ENCODE measurements around the gene IL36B. TPM values are rescaled to one million over a fixed set of nuclear protein-coding genes. Genes with fewer than 3 reads are reported as not detected.

IL36B gene
- total and polyA plus RNA-seq, 2 donors = 0.11 TPM; not detected in 1

DNA sequence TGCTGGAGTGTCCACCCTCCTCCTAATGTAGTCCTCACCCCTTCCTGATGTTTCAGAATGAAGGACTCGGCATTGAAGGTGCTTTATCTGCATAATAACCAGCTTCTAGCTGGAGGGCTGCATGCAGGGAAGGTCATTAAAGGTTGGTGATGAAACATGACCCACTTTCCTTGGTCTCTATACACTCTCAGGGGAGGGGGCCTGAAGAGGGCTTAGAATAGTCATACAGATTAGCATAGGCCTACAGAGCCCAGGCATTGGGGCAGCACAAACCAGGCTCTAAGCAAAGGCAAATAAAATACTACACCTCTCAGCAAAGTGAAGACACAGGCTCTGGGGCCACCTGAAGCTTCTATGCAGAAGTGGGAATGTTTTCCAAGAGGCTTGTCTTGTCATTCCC, 8.1 kb upstream of the IL36B start:
- Histone ChIP-seq H3K4me3 (ENCODE audit: low read length in 2 of 2) (no peak overlapping the region), H3K9me3 (ENCODE audit: control insufficient read depth in 2 of 2, insufficient read depth in 1 of 2, low read length in 1 of 2) (peaks cover 0 to 3% of the 10 kb centered on the region in 2 donors), H3K27me3 (ENCODE audit: control insufficient read depth in 2 of 2, insufficient read depth in 1 of 2, low read length in 1 of 2) (peaks cover 0 to 5% of the 10 kb centered on the region in 2 donors), H3K4me1 (ENCODE audit: control insufficient read depth in 2 of 2, insufficient read depth in 2 of 2, low read length in 2 of 2) (no peaks in the 10 kb centered on the region), H3K36me3 (ENCODE audit: control insufficient read depth in 2 of 2, insufficient read depth in 2 of 2, low read length in 1 of 2) (no peaks in the 10 kb centered on the region), H3K27ac (ENCODE audit: low read depth in 1 of 2, low read length in 1 of 2) (no peak overlapping the region)
- DNase-seq (ENCODE audit: low read depth in 6 of 9, low spot score in 9 of 9) = no peak
- WGBS = 98% methylated on average over 1 of the region's 1 CpG

DNA sequence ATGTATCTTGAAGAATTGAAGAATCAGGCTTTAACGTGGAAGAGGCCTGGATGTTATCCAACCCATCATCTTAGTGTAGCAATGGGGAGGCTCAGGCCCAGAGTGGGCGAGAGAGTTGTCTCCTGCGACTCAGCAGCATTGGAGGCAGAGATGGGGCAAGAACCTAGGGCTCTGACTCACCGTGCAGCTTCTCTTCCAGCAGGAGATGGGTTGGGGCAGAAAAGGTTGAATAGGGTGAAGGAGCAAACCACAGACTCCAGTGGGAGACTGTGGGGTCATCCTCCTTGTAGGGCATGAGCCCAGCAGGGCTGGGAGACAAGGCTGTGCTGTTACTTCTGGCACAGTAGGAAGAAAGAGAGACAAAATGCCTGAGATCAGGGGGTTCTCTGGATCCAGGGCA, 7.7 kb upstream of the IL36B start:
- 94% methylated on average over 4 of the region's 4 CpGs for WGBS

DNA sequence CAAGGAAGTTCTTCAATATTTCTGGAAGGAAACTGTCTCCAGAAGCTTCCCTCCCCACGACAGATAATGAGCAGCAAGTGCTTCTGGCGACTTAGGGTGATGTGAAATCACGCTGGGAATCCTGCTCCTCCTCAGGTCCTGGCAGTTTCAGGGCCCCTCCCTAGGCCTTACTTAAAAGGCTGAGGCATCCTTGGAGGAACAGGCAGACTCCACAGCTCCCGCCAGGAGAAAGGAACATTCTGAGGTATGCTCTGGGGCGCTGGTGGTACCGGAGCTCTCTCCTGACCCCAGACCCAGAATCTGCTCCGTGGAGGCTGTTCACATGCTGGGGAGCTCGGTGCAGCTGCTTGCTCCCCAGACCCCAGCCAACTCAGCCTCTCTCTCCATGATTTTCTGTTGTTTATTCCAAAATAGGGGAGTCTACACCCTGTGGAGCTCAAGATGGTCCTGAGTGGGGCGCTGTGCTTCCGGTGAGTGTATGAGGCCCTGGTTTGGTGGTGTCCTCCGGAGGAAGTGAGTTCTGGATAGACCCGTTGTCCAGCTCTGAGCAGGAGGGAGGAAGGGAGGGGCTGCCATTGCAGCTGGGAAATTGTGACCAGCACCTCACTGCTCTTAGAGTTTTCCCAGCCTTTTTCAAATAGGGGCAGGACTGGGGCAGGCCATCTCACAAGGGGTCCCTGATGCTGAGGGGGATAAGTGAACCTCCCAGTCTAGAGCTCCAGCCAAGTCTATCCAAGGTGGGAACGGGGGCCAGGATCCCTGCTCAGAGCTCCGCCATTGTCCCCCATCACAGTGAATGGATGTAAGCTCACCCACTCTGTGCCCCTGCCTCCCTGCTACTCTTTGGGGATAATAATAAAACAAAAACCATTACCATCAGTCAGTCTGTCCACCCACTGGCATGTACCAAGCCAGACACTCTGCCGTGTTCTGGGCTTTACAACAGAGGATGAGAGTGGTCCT, 6.6 kb upstream of the IL36B start, which contains the start of gene IL36RN:
IL36RN (plus strand) TSS at position 201 of the 963 bp plus-strand sequence; CDS start at position 442, 241 bp downstream.
- no peak for DNase-seq (ENCODE audit: low read depth in 6 of 9, low spot score in 9 of 9)
- H3K4me1 ChIP-seq (ENCODE audit: control insufficient read depth in 2 of 2, insufficient read depth in 2 of 2, low read length in 2 of 2) = no peaks in the 10 kb centered on the region
- H3K27ac ChIP-seq (ENCODE audit: low read depth in 1 of 2, low read length in 1 of 2) = no peak within 1 kb of the TSS
- H3K9me3 ChIP-seq (ENCODE audit: control insufficient read depth in 2 of 2, insufficient read depth in 1 of 2, low read length in 1 of 2) = peaks cover 0 to 8% of the 10 kb centered on the region in 2 donors
- H3K36me3 ChIP-seq (ENCODE audit: control insufficient read depth in 2 of 2, insufficient read depth in 2 of 2, low read length in 1 of 2) = no peaks in the 10 kb centered on the region
- 90% methylated on average over 15 of the region's 15 CpGs for WGBS
- H3K27me3 ChIP-seq (ENCODE audit: control insufficient read depth in 2 of 2, insufficient read depth in 1 of 2, low read length in 1 of 2) = peaks cover 0 to 5% of the 10 kb centered on the region in 2 donors
- H3K4me3 ChIP-seq (ENCODE audit: low read length in 2 of 2) = no peak within 1 kb of the TSS

More for the DNA sequence above, 7.7 kb upstream of the IL36B start:
- Histone ChIP-seq H3K4me1 (ENCODE audit: control insufficient read depth in 2 of 2, insufficient read depth in 2 of 2, low read length in 2 of 2) (no peaks in the 10 kb centered on the region), H3K27me3 (ENCODE audit: control insufficient read depth in 2 of 2, insufficient read depth in 1 of 2, low read length in 1 of 2) (peaks cover 0 to 5% of the 10 kb centered on the region in 2 donors), H3K36me3 (ENCODE audit: control insufficient read depth in 2 of 2, insufficient read depth in 2 of 2, low read length in 1 of 2) (no peaks in the 10 kb centered on the region), H3K4me3 (ENCODE audit: low read length in 2 of 2) (no peak overlapping the region), H3K9me3 (ENCODE audit: control insufficient read depth in 2 of 2, insufficient read depth in 1 of 2, low read length in 1 of 2) (peaks cover 0 to 3% of the 10 kb centered on the region in 2 donors), H3K27ac (ENCODE audit: low read depth in 1 of 2, low read length in 1 of 2) (no peak overlapping the region)
- DNase-seq (ENCODE audit: low read depth in 6 of 9, low spot score in 9 of 9) = no peak

DNA sequence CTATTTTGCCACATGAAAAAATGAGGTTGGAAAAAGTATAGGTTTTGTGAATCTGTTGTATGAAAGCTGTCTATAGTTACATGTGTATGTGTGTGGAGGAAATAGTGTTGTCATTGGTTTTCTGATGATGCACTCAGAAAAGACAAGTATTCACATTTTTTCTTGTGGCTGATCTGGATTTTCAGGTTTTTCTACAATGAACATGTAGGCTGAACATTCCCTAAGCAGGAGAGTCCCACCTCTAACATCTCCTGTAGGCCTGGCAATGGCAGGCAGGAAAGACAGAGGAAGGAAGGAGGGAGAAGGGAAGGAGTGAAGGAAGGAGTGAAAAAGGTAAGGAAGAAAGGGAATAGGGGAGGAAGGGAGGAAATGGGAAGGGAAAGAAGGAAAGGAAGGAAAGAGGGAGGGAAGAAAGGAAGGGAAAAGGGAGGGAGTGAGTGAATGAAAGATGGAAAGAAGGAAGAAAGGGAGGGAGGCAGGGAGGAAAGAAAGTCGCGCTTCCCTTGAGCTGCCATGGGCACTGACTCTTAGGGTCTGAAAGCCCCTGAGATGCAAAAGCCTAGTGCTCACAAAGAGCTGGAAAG, 5.8 kb upstream of the IL36B start:
- Histone ChIP-seq H3K27ac (ENCODE audit: low read depth in 1 of 2, low read length in 1 of 2) (no peak overlapping the region), H3K4me3 (ENCODE audit: low read length in 2 of 2) (no peak overlapping the region), H3K27me3 (ENCODE audit: control insufficient read depth in 2 of 2, insufficient read depth in 1 of 2, low read length in 1 of 2) (peaks cover 0 to 5% of the 10 kb centered on the region in 2 donors), H3K9me3 (ENCODE audit: control insufficient read depth in 2 of 2, insufficient read depth in 1 of 2, low read length in 1 of 2) (peaks cover 0 to 11% of the 10 kb centered on the region in 2 donors), H3K4me1 (ENCODE audit: control insufficient read depth in 2 of 2, insufficient read depth in 2 of 2, low read length in 2 of 2) (no peaks in the 10 kb centered on the region), H3K36me3 (ENCODE audit: control insufficient read depth in 2 of 2, insufficient read depth in 2 of 2, low read length in 1 of 2) (no peaks in the 10 kb centered on the region)
- WGBS = 68% methylated on average over 2 of the region's 2 CpGs
- DNase-seq (ENCODE audit: low read depth in 6 of 9, low spot score in 9 of 9) = no peak

DNA sequence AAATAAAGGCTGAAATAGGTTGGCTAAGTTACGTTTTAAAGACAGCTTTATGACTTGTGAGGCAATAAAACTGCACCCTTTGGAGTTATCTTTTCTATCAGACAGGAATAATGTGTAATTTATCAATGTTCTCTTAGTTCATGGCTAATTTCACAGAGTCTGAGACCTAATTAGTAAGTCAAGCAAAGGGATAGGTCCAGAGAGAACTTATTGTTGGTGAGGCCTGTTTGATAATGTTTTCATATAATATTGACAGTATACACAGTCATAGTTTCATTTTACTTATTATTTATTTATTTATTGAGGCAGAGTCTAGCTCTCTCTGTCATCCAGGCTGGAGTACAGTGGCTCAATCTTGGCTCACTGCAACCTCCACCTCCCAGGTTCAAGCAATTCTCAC, 4.5 kb upstream of the IL36B start:
- H3K4me3 ChIP-seq (ENCODE audit: low read length in 2 of 2) = no peak overlapping the region
- peaks cover 0 to 11% of the 10 kb centered on the region in 2 donors for H3K9me3 ChIP-seq (ENCODE audit: control insufficient read depth in 2 of 2, insufficient read depth in 1 of 2, low read length in 1 of 2)
- WGBS = 91% methylated on average over 1 of the region's 1 CpG
- H3K27me3 ChIP-seq (ENCODE audit: control insufficient read depth in 2 of 2, insufficient read depth in 1 of 2, low read length in 1 of 2) = peaks cover 0 to 3% of the 10 kb centered on the region in 2 donors
- no peak overlapping the region for H3K27ac ChIP-seq (ENCODE audit: low read depth in 1 of 2, low read length in 1 of 2)
- H3K36me3 ChIP-seq (ENCODE audit: control insufficient read depth in 2 of 2, insufficient read depth in 2 of 2, low read length in 1 of 2) = no peaks in the 10 kb centered on the region
- DNase-seq (ENCODE audit: low read depth in 6 of 9, low spot score in 9 of 9) = no peak
- no peaks in the 10 kb centered on the region for H3K4me1 ChIP-seq (ENCODE audit: control insufficient read depth in 2 of 2, insufficient read depth in 2 of 2, low read length in 2 of 2)

GRCh38 chr2:113056521-113056920, 3.9 kb upstream of the IL36B start:
- Histone ChIP-seq H3K4me3 (ENCODE audit: low read length in 2 of 2) (no peak overlapping the region), H3K4me1 (ENCODE audit: control insufficient read depth in 2 of 2, insufficient read depth in 2 of 2, low read length in 2 of 2) (no peaks in the 10 kb centered on the region), H3K27me3 (ENCODE audit: control insufficient read depth in 2 of 2, insufficient read depth in 1 of 2, low read length in 1 of 2) (peaks cover 0 to 3% of the 10 kb centered on the region in 2 donors), H3K27ac (ENCODE audit: low read depth in 1 of 2, low read length in 1 of 2) (no peak overlapping the region), H3K9me3 (ENCODE audit: control insufficient read depth in 2 of 2, insufficient read depth in 1 of 2, low read length in 1 of 2) (peaks cover 0 to 11% of the 10 kb centered on the region in 2 donors), H3K36me3 (ENCODE audit: control insufficient read depth in 2 of 2, insufficient read depth in 2 of 2, low read length in 1 of 2) (no peaks in the 10 kb centered on the region)
- 92% methylated on average over 1 of the region's 1 CpG for WGBS
- no peak for DNase-seq (ENCODE audit: low read depth in 6 of 9, low spot score in 9 of 9)

DNA sequence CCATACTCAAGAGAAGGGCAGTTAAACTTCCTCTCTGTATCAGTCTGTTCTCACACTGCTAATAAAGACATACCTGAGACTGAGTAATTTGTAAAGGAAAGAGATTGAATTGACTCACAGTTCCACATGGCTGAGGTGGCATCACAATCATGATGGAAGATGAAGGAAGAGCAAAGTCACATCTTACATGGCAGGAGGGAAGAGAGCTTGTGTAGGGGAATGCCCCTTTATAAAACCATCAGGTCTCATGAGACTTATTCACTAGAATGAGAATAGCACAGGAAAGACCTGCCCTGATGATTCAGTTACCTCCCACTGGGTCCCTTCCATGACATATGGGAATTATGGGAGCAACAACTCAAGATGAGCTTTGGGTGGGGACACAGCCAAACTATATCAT, 1.4 kb upstream of the IL36B start:
- no peaks in the 10 kb centered on the region for H3K36me3 ChIP-seq (ENCODE audit: control insufficient read depth in 2 of 2, insufficient read depth in 2 of 2, low read length in 1 of 2)
- no peaks in the 10 kb centered on the region for H3K4me1 ChIP-seq (ENCODE audit: control insufficient read depth in 2 of 2, insufficient read depth in 2 of 2, low read length in 2 of 2)
- H3K4me3 ChIP-seq (ENCODE audit: low read length in 2 of 2) = no peak overlapping the region
- H3K9me3 ChIP-seq (ENCODE audit: control insufficient read depth in 2 of 2, insufficient read depth in 1 of 2, low read length in 1 of 2) = peaks cover 0 to 18% of the 10 kb centered on the region in 2 donors
- DNase-seq (ENCODE audit: low read depth in 6 of 9, low spot score in 9 of 9) = no peak
- H3K27ac ChIP-seq (ENCODE audit: low read depth in 1 of 2, low read length in 1 of 2) = no peak overlapping the region
- peaks cover 0 to under 1% of the 10 kb centered on the region in 2 donors for H3K27me3 ChIP-seq (ENCODE audit: control insufficient read depth in 2 of 2, insufficient read depth in 1 of 2, low read length in 1 of 2)

- Histone ChIP-seq H3K27ac (ENCODE audit: low read depth in 1 of 2, low read length in 1 of 2) (no peak overlapping the region), H3K27me3 (ENCODE audit: control insufficient read depth in 2 of 2, insufficient read depth in 1 of 2, low read length in 1 of 2) (no peaks in the 10 kb centered on the region), H3K4me1 (ENCODE audit: control insufficient read depth in 2 of 2, insufficient read depth in 2 of 2, low read length in 2 of 2) (no peaks in the 10 kb centered on the region), H3K4me3 (ENCODE audit: low read length in 2 of 2) (no peak overlapping the region), H3K36me3 (ENCODE audit: control insufficient read depth in 2 of 2, insufficient read depth in 2 of 2, low read length in 1 of 2) (no peaks in the 10 kb centered on the region), H3K9me3 (ENCODE audit: control insufficient read depth in 2 of 2, insufficient read depth in 1 of 2, low read length in 1 of 2) (peaks cover 0 to 18% of the 10 kb centered on the region in 2 donors)
- no peak for DNase-seq (ENCODE audit: low read depth in 6 of 9, low spot score in 9 of 9)
- 91% methylated on average over 3 of the region's 3 CpGs for WGBS
Observed at GRCh38 chr2:113053666-113054065, 999 bp upstream of the IL36B start.
